MCF 10A (cell line): ENCODE results near the gene GDI1. TPM values are rescaled to one million over a fixed set of nuclear protein-coding genes. Genes with fewer than 3 reads are reported as not detected.

Experiments
- BruUV-seq: library from RNA; stranded (reverse); fragments of 400-500 nt; replicated peaks from 2 replicates; lab custom pipeline; 2021; lab: Mats Ljungman, UMichigan
- CTCF ChIA-PET: fragments of 300-600 bp; sonication (Branson Sonifier 250); formaldehyde crosslinking; extraction: SDS; loops from one replicate; lab custom pipeline; 2021; ENCODE audit warnings: antibody characterized with exemption, inconsistent platforms; lab: Yijun Ruan, JAX
- POLR2A ChIA-PET: fragments of 300-600, 350-650 bp; sonication (Branson Sonifier 250); formaldehyde crosslinking; extraction: SDS; loops from one replicate; lab custom pipeline; 2020; ENCODE audit warnings: antibody characterized with exemption, inconsistent platforms; lab: Yijun Ruan, JAX
- DNase-seq: peaks from one replicate; pipeline ENCODE4 v3.0.0-alpha.2; 2018; ENCODE audit not compliant: unreplicated experiment
- H3K27ac Mint-ChIP-seq: one replicate; pipeline ENCODE4 v1.8.0; 2022; ENCODE audit warnings: mild to moderate bottlenecking, low read depth, mixed read lengths; ENCODE audit not compliant: unreplicated experiment
- H3K27me3 Mint-ChIP-seq: one replicate; pipeline ENCODE4 v1.8.0; 2022; ENCODE audit warnings: mixed read lengths; ENCODE audit not compliant: insufficient read depth, unreplicated experiment
- H3K36me3 Mint-ChIP-seq: one replicate; pipeline ENCODE4 v1.8.0; 2022; ENCODE audit warnings: mild to moderate bottlenecking, moderate library complexity, mixed read lengths; ENCODE audit not compliant: insufficient read depth, unreplicated experiment
- H3K4me1 Mint-ChIP-seq: one replicate; pipeline ENCODE4 v1.8.0; 2022; ENCODE audit warnings: mixed read lengths; ENCODE audit not compliant: insufficient read depth, unreplicated experiment
- H3K4me3 Mint-ChIP-seq: one replicate; pipeline ENCODE4 v1.8.0; 2022; ENCODE audit warnings: mild to moderate bottlenecking, moderate library complexity, mixed read lengths; ENCODE audit not compliant: unreplicated experiment
- H3K9me3 Mint-ChIP-seq: one replicate; pipeline ENCODE4 v1.8.0; 2022; ENCODE audit warnings: mixed read lengths; ENCODE audit not compliant: unreplicated experiment
- intact Hi-C: fragments of 100-400 bp; cut with micrococcal nuclease; formaldehyde crosslinking; loops from 2 replicates; pipeline ENCODE4 v1.14.1; 2022
- total RNA-seq: library from RNA; stranded (reverse); gene quantifications from 2 replicates; pipeline ENCODE4 v1.2.3, GENCODE V29; 2022
- TF ChIP-seq, protein P1 (sequence below): fragments of 200-600 bp; IDR thresholded peaks from one replicate; pipeline ENCODE4 v1.8.0; 2022; ENCODE audit warnings: antibody characterized with exemption, mild to moderate bottlenecking; ENCODE audit not compliant: unreplicated experiment

Gene GDI1
- total RNA-seq, 1 experiment from 2014 or later: 89.9 TPM

DNA sequence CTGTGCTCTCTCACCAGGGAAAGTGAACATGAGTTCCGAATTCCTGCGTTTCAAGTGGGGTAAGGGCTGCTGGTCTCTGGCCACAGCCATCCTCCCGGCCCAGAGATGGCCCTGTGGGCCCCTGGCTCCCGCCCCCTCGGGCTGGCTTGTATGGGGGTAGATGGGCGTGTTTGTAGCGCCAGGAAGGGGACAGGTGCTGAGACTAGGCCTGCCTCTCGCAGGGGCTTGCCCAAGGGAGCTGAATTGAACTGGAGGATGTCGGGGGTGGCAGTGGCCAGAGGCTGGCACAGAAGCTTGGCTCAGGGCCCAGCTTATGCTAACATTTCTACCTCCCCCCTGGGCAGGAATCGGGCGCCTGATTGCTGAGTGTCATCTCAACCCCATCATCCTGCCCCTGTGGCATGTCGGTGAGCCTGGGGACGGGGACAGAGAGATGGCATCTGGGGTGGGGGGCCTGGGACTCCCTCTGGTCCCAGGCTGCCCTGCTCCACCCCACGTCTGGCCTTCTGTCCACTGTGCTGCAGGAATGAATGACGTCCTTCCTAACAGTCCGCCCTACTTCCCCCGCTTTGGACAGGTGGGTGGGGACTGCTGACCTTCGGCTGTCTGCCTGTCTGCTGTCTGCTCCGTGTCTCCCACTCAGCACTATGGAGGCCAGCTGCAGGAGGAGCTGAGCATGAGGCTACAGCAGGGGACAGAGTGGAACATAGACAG lies 17.1 kb upstream of the GDI1 start:
- ChIA-PET POLR2A (no interaction called here), CTCF (no interaction called here)
- TF ChIP-seq, protein P1, sequence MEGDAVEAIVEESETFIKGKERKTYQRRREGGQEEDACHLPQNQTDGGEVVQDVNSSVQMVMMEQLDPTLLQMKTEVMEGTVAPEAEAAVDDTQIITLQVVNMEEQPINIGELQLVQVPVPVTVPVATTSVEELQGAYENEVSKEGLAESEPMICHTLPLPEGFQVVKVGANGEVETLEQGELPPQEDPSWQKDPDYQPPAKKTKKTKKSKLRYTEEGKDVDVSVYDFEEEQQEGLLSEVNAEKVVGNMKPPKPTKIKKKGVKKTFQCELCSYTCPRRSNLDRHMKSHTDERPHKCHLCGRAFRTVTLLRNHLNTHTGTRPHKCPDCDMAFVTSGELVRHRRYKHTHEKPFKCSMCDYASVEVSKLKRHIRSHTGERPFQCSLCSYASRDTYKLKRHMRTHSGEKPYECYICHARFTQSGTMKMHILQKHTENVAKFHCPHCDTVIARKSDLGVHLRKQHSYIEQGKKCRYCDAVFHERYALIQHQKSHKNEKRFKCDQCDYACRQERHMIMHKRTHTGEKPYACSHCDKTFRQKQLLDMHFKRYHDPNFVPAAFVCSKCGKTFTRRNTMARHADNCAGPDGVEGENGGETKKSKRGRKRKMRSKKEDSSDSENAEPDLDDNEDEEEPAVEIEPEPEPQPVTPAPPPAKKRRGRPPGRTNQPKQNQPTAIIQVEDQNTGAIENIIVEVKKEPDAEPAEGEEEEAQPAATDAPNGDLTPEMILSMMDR: no peak
- H3K27me3 Mint-ChIP-seq: peaks cover 13% of the 10 kb centered on the region
- no peaks in the 10 kb centered on the region for H3K9me3 Mint-ChIP-seq
- intact Hi-C loops: no loop called here
- no peak overlapping the region for H3K27ac Mint-ChIP-seq
- peaks cover 8% of the 10 kb centered on the region for H3K36me3 Mint-ChIP-seq
- H3K4me3 Mint-ChIP-seq: no peak overlapping the region
- no peak for DNase-seq
- BruUV-seq: no TSS peak
- H3K4me1 Mint-ChIP-seq: no peaks in the 10 kb centered on the region

DNA sequence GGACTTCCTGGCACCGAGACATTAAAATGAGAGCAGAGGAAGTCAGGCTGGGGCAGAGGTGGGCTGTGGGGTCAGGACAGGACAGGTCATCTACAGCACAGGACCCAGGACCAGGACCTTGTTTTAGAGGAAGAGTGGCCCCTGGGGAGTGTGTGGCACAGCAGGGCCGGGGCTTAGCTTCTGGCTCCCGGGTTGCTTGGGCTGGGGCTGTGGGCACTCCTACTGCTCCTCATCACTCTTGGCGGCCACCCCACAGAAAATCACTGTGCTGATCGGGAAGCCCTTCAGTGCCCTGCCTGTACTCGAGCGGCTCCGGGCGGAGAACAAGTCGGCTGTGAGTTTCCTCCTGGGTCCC lies 16.6 kb upstream of the GDI1 start:
- no peak for DNase-seq
- no peaks in the 10 kb centered on the region for H3K4me1 Mint-ChIP-seq
- peaks cover 8% of the 10 kb centered on the region for H3K36me3 Mint-ChIP-seq
- intact Hi-C loops: no loop called here
- H3K9me3 Mint-ChIP-seq: no peaks in the 10 kb centered on the region
- ChIA-PET CTCF (no interaction called here), POLR2A (interaction anchor here (2.2 kb wide), 1 partner anchor 9 kb away, joined by 10 read pairs; the partner anchor contains the start of gene TAFAZZIN)
- no TSS peak for BruUV-seq
- H3K27me3 Mint-ChIP-seq: peaks cover 13% of the 10 kb centered on the region
- no peak overlapping the region for H3K27ac Mint-ChIP-seq
- no peak overlapping the region for H3K4me3 Mint-ChIP-seq
- TF ChIP-seq, protein P1: no peak

DNA sequence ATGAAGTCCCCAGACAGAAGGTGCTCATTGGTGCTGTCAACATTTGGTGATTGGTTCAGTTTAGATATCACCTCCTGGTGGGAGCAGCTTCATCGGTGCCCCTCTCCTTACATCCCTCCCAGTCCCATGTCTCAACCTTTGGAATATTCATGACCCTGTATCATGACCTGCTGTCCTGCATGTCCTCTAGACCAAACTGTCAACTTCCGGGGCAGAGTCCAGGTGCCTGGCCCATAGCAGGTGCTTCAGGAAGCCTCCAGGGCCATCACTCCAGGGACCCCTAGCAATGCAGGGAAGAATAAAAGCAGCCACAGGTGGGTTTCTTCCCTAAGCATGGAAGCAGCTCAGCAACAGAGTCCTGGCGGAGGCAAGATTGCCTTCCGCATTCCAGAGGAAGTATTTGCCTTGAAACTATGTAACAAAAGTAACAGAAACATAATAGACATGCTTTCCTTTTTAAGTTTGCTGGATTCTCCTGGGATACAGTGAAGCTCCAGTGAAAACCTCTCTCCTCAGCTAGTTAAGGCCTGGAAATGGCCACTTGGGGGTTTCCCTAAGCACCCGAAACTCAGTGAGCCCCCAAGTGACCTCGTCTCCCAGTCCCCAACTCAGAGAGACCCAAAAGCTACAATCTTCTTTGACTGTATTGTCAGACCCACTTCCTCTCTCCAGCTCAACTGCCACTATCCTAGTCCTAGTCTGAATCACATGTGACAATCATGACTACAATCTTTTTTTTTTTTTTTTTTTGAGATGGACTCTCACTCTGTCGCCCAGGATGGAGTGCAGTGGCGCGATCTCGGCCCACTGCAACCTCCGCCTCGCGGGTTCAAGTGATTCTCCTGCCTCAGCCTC lies 9.8 kb upstream of the GDI1 start:
- intact Hi-C loops: no loop called here
- POLR2A ChIA-PET: interaction anchor here (0.6 to 4.3 kb wide), 3 partner anchors 17 to 63 kb away, joined by 3 to 31 read pairs (median 6); partner anchors contain the start of genes DNASE1L1, SLC10A3 and TAFAZZIN
- no TSS peak for BruUV-seq
- no peak for DNase-seq
- peaks cover 15% of the 10 kb centered on the region for H3K27me3 Mint-ChIP-seq
- H3K4me1 Mint-ChIP-seq: no peaks in the 10 kb centered on the region
- peaks cover 5% of the 10 kb centered on the region for H3K36me3 Mint-ChIP-seq
- no peaks in the 10 kb centered on the region for H3K9me3 Mint-ChIP-seq
- H3K27ac Mint-ChIP-seq: no peak overlapping the region
- CTCF ChIA-PET: interaction anchor here (0.6 kb wide), 1 partner anchor 55 kb away, joined by 3 read pairs; no protein-coding TSS in a partner anchor
- H3K4me3 Mint-ChIP-seq: no peak overlapping the region
- TF ChIP-seq, protein P1: no peak
